ENCODE data around the gene EBI3.

DNA sequence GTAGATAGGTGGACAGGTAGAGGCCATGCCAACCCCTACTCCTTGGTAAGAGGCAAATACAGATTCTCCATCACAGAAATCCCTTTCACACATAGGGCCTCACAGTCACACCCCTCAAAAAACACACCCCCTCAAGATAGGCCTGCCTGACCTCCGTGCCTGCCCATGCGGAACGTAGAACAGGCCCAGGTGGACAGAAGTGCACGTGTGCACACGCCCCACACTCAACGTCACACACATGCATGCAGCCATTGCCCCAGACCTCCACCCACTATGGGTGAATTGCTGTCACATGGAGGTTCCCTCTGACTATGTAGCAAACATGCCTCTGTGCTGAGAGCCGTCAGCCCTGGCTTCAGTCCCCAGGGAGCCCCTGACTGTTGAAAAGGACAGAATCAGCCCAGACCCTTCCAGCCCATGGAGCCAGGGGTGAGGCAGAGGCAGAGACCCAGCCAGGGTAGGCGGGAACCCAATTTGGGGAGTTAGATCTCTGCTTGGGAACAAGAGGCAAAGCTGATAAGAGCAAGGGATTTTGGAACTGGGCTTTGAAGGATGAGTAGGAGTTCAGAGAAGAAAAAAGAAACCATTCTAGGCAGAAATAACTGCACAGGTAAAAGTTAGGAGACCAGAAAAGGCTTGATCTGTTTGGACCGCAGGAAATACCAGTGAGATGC, 43.8 kb upstream of the EBI3 start:
- TF ChIP-seq POLR2AphosphoS5 (IDR thresholded peaks at IDR 0.05; ENCODE audit: borderline replicate concordance, low read depth, low read length) (no peak), EZH2 (IDR thresholded peaks at IDR 0.05) (no peak), FOXP2 (optimal IDR thresholded peaks at IDR 0.05; ENCODE audit: control extremely low read depth, extremely low read length, insufficient read depth) (no peak)

Measured in SK-N-MC (cell line).